H9 (cell line): Measurements from ENCODE around the gene NKG7. TPM values are rescaled to one million over a fixed set of nuclear protein-coding genes. Genes with fewer than 3 reads are reported as not detected.
"Not testable (repeated sequence)": the region's sequence is repeated elsewhere in the genome, so short reads cannot be mapped to it uniquely, and the experiment has no call there.

Experiments
- DNase-seq: peaks from one replicate; pipeline ENCODE4 v3.0.0-alpha.2; 2017
- H2AFZ ChIP-seq: one replicate; pipeline ENCODE4 v1.6.1; 2013; ENCODE audit warnings: mild to moderate bottlenecking, low read length, control low read depth, moderate library complexity
- H2AK5ac ChIP-seq: 2 replicates; pipeline ENCODE4 v1.6.1; 2013; ENCODE audit warnings: low read length, control low read depth, mixed read lengths; ENCODE audit not compliant: insufficient read length
- H2BK120ac ChIP-seq: one replicate; pipeline ENCODE4 v1.6.1; 2013; ENCODE audit warnings: low read depth, mild to moderate bottlenecking, low read length, control low read depth, inconsistent platforms; ENCODE audit not compliant: poor library complexity, severe bottlenecking
- H2BK12ac ChIP-seq: 2 replicates; pipeline ENCODE4 v1.6.1; 2013; ENCODE audit warnings: low read length, control low read depth, mixed read lengths, low read depth; ENCODE audit not compliant: insufficient read length
- H2BK15ac ChIP-seq: 2 replicates; pipeline ENCODE4 v1.6.1; 2013; ENCODE audit warnings: low read depth, low read length, control low read depth
- H2BK20ac ChIP-seq: one replicate; pipeline ENCODE4 v1.6.1; 2013; ENCODE audit warnings: low read depth, mild to moderate bottlenecking, low read length, control low read depth, inconsistent platforms; ENCODE audit not compliant: poor library complexity, severe bottlenecking
- H2BK5ac ChIP-seq: 2 replicates; pipeline ENCODE4 v1.6.1; 2013; ENCODE audit warnings: low read length, control low read depth, mixed read lengths; ENCODE audit not compliant: insufficient read length
- H3K14ac ChIP-seq: 2 replicates; pipeline ENCODE4 v1.6.1; 2013; ENCODE audit warnings: low read length, control low read depth; ENCODE audit not compliant: insufficient read depth
- H3K18ac ChIP-seq: 2 replicates; pipeline ENCODE4 v1.6.1; 2013; ENCODE audit warnings: low read depth, mild to moderate bottlenecking, mixed read lengths, low read length, control low read depth; ENCODE audit not compliant: insufficient read length
- H3K23ac ChIP-seq: 2 replicates; pipeline ENCODE4 v1.6.1; 2013; ENCODE audit warnings: low read length, control low read depth, mixed read lengths, low read depth; ENCODE audit not compliant: insufficient read length
- H3K23me2 ChIP-seq: 2 replicates; pipeline ENCODE4 v1.6.1; 2013; ENCODE audit warnings: low read depth, mild to moderate bottlenecking, mixed read lengths, low read length, control low read depth; ENCODE audit not compliant: insufficient read length, poor library complexity, severe bottlenecking
- H3K27ac ChIP-seq: 2 replicates; pipeline ENCODE4 v1.5.1; 2013; ENCODE audit warnings: low read length, control low read depth, mixed read lengths, low read depth; ENCODE audit not compliant: insufficient read length
- H3K27me3 ChIP-seq: 2 replicates; pipeline ENCODE4 v1.6.1; 2013; ENCODE audit warnings: low read length, control low read depth, inconsistent platforms; ENCODE audit not compliant: insufficient read depth
- H3K4ac ChIP-seq: 2 replicates; pipeline ENCODE4 v1.6.1; 2013; ENCODE audit warnings: low read depth, mild to moderate bottlenecking, control low read depth, inconsistent platforms, low read length, moderate library complexity
- H3K4me1 ChIP-seq: 2 replicates; pipeline ENCODE4 v1.6.1; 2013; ENCODE audit warnings: low read length, control low read depth, inconsistent platforms; ENCODE audit not compliant: insufficient read depth
- H3K4me2 ChIP-seq: 2 replicates; pipeline ENCODE4 v1.6.1; 2013; ENCODE audit warnings: low read length, control low read depth, mixed read lengths; ENCODE audit not compliant: insufficient read length, insufficient read depth
- H3K56ac ChIP-seq: 2 replicates; pipeline ENCODE4 v1.6.1; 2013; ENCODE audit warnings: low read depth, mild to moderate bottlenecking, mixed read lengths, low read length, control low read depth; ENCODE audit not compliant: insufficient read length
- H3K79me1 ChIP-seq: 2 replicates; pipeline ENCODE4 v1.6.1; 2013; ENCODE audit warnings: low read depth, mild to moderate bottlenecking, moderate library complexity, low read length, control low read depth, inconsistent platforms; ENCODE audit not compliant: insufficient read depth, poor library complexity, severe bottlenecking
- H3K79me2 ChIP-seq: 2 replicates; pipeline ENCODE4 v1.6.1; 2013; ENCODE audit warnings: low read length, control low read depth, inconsistent platforms; ENCODE audit not compliant: insufficient read depth
- H3K9ac ChIP-seq: 2 replicates; pipeline ENCODE4 v1.6.1; 2013; ENCODE audit warnings: low read length, control low read depth, mixed read lengths; ENCODE audit not compliant: insufficient read length; ENCODE audit errors: extremely low read depth
- H3K9me3 ChIP-seq: one replicate; pipeline ENCODE4 v1.6.1; 2013; ENCODE audit warnings: low read depth, low read length, inconsistent platforms; ENCODE audit not compliant: control insufficient read depth
- H3T11ph ChIP-seq: one replicate; pipeline ENCODE4 v1.6.1; 2013; ENCODE audit warnings: mild to moderate bottlenecking, low read length, control low read depth, inconsistent platforms
- H4K20me1 ChIP-seq: one replicate; pipeline ENCODE4 v1.6.1; 2013; ENCODE audit not compliant: control insufficient read depth, insufficient read length, insufficient read depth
- H4K5ac ChIP-seq: 2 replicates; pipeline ENCODE4 v1.6.1; 2013; ENCODE audit warnings: low read depth, mild to moderate bottlenecking, mixed read lengths, low read length, control low read depth; ENCODE audit not compliant: insufficient read length
- H4K8ac ChIP-seq: replicated peaks from 2 replicates; pipeline ENCODE4 v1.6.1; 2013; ENCODE audit warnings: low read length, control low read depth, mixed read lengths, low read depth; ENCODE audit not compliant: insufficient read length
- H4K91ac ChIP-seq: 2 replicates; pipeline ENCODE4 v1.6.1; 2013; ENCODE audit warnings: low read depth, mild to moderate bottlenecking, moderate library complexity, mixed read lengths, low read length, control low read depth; ENCODE audit not compliant: insufficient read length
- H3K27ac Mint-ChIP-seq, 3 experiments: 2 replicates in 2 of 3; 3 replicates in 1 of 3; pipeline ENCODE4 v1.8.0; 2020 to 2021; ENCODE audit warnings: mixed read lengths in 3 of 3, mild to moderate bottlenecking in 1 of 3, moderate library complexity in 1 of 3
- H3K27me3 Mint-ChIP-seq: 2 replicates; pipeline ENCODE4 v1.8.0; 2021; ENCODE audit warnings: low read depth, mild to moderate bottlenecking, moderate library complexity, mixed read lengths
- H3K36me3 Mint-ChIP-seq, 3 experiments: 2 replicates in 2 of 3; 3 replicates in 1 of 3; pipeline ENCODE4 v1.8.0; 2020 to 2021; ENCODE audit warnings: low read depth in 3 of 3, mixed read lengths in 3 of 3; ENCODE audit not compliant: insufficient read depth in 1 of 3
- H3K4me1 Mint-ChIP-seq, 2 experiments: 2 replicates each; pipeline ENCODE4 v1.8.0; 2020; ENCODE audit warnings: mixed read lengths in 2 of 2
- H3K4me3 Mint-ChIP-seq, 2 experiments: 2 replicates in 1 of 2; 3 replicates in 1 of 2; pipeline ENCODE4 v1.8.0; 2020 to 2021; ENCODE audit warnings: mild to moderate bottlenecking in 2 of 2, mixed read lengths in 2 of 2, moderate library complexity in 1 of 2
- H3K9me3 Mint-ChIP-seq, 2 experiments: 2 replicates in 1 of 2; 3 replicates in 1 of 2; pipeline ENCODE4 v1.8.0; 2020; ENCODE audit warnings: mild to moderate bottlenecking in 2 of 2, mixed read lengths in 2 of 2, moderate library complexity in 1 of 2
- WGBS: extraction: QIAGEN DNeasy Blood & Tissue Kit; methylation state at CpG from one replicate; pipeline ENCODE4 v1.1.7; 2013; ENCODE audit warnings: missing lambda C conversion rate, low lambda C conversion rate, mixed read lengths; ENCODE audit not compliant: insufficient read length; ENCODE audit errors: extremely low coverage; 5-methylcytosine and 5-hydroxymethylcytosine counted together
- total RNA-seq: library from RNA; stranded (reverse); gene quantifications from 2 replicates; pipeline ENCODE4 v1.2.1, GENCODE V29; 2021
- TF ChIP-seq, protein P1 (sequence below): fragments of 200-600 bp; sonication (generic); conservative IDR thresholded peaks from 3 replicates; pipeline ENCODE4 v1.8.0; 2021; ENCODE audit warnings: antibody characterized with exemption, mild to moderate bottlenecking

NKG7 gene
- total RNA-seq, 1 experiment from 2014 or later = not detected

DNA sequence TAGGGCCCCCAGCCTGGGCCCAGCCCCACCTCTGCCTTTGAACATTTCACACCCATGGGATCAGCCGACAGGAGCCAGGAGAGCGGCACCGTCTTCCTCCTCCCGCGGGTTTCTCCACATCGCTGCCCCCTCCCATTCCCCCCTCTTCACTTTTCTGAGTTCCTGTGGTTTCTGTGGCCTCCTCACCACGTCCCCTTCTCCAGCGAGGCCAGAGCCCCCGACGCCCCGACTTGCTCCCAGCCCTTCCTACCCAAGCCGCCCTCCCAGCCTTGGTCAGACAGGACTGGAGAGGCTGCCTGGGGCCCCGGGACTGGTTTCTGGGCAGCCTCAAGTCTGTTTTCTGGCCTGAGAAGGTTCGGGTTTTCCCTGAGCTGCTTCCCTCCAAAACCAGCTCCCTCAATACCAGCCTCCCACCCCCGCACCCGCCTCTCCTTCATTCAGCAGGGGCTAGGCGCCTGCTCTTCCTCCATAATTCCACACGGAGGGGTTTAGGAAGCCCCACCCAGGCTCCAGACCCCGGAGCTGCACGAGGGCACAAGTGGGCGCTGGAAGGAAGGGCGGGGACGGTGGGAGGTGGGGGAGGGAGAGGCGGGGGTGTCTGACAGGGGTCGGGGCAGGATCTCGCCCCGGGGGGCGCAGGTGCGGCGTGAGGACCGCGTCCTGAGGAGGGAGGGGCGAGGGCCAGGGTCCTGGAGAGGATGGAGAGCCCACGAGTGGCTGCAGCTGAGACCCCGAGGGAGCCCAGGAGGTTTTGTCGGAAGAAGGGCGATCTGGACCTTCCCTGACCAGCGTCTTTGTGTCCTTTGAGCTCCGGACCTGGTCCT, 49.0 kb upstream of the NKG7 start:
- no peaks in the 10 kb centered on the region for H3K36me3 Mint-ChIP-seq
- Histone ChIP-seq H2BK15ac (no peak overlapping the region), H3K79me2 (no peaks in the 10 kb centered on the region), H3K79me1 (no peaks in the 10 kb centered on the region), H4K5ac (no peak overlapping the region), H3K27ac (no peak overlapping the region), H3T11ph (no peak overlapping the region), H4K91ac (no peak overlapping the region), H3K18ac (no peak overlapping the region), H2BK120ac (no peak overlapping the region), H2AFZ (no peak overlapping the region), H3K9me3 (no peaks in the 10 kb centered on the region), H2BK5ac (no peak overlapping the region), H3K9ac (no peak overlapping the region), H3K4ac (no peak overlapping the region), H3K14ac (no peak overlapping the region), H2BK20ac (no peak overlapping the region), H3K23ac (no peak overlapping the region), H2BK12ac (no peak overlapping the region), H3K56ac (no peak overlapping the region), H3K23me2 (peaks cover 6% of the 10 kb centered on the region), H4K20me1 (no peaks in the 10 kb centered on the region), H3K4me1 (no peaks in the 10 kb centered on the region), H2AK5ac (no peak overlapping the region), H4K8ac (no peak overlapping the region), H3K4me2 (peak overlapping the region; percentile 30), H3K27me3 (no peaks in the 10 kb centered on the region; the same call in 1 of the 2 replicates)
- peaks cover 41% of the 10 kb centered on the region for H3K27me3 Mint-ChIP-seq
- DNase-seq = peak; percentile 38
- TF ChIP-seq, protein P1, sequence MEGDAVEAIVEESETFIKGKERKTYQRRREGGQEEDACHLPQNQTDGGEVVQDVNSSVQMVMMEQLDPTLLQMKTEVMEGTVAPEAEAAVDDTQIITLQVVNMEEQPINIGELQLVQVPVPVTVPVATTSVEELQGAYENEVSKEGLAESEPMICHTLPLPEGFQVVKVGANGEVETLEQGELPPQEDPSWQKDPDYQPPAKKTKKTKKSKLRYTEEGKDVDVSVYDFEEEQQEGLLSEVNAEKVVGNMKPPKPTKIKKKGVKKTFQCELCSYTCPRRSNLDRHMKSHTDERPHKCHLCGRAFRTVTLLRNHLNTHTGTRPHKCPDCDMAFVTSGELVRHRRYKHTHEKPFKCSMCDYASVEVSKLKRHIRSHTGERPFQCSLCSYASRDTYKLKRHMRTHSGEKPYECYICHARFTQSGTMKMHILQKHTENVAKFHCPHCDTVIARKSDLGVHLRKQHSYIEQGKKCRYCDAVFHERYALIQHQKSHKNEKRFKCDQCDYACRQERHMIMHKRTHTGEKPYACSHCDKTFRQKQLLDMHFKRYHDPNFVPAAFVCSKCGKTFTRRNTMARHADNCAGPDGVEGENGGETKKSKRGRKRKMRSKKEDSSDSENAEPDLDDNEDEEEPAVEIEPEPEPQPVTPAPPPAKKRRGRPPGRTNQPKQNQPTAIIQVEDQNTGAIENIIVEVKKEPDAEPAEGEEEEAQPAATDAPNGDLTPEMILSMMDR = no peak
- peak overlapping the region; percentile 49 to 72 for H3K4me3 Mint-ChIP-seq
- peaks cover 3 to 14% of the 10 kb centered on the region in 2 experiments; a peak in 2 of 4 replicates for H3K4me1 Mint-ChIP-seq
- no peak overlapping the region for H3K27ac Mint-ChIP-seq
- WGBS = no CpG with 5 or more reads among the region's 39 CpGs
- peaks cover 6 to 16% of the 10 kb centered on the region in 2 experiments; a peak in 3 of 5 replicates for H3K9me3 Mint-ChIP-seq

GRCh38 chr19:51420511-51420910, 48.1 kb upstream of the NKG7 start:
- not testable (repeated sequence) for H3K27me3 ChIP-seq, H4K20me1 ChIP-seq, H4K91ac ChIP-seq, H3K18ac ChIP-seq, H3K27ac ChIP-seq, H3K36me3 Mint-ChIP-seq, H3K27ac Mint-ChIP-seq, H2BK5ac ChIP-seq, H3K23ac ChIP-seq, H2BK120ac ChIP-seq, DNase-seq, H2AFZ ChIP-seq, H3K9me3 ChIP-seq, H2AK5ac ChIP-seq, H3K4me2 ChIP-seq, H3K14ac ChIP-seq, H3K79me2 ChIP-seq, H3K4me3 Mint-ChIP-seq, H3K4ac ChIP-seq, H3K4me1 ChIP-seq, H3K9me3 Mint-ChIP-seq, H3K56ac ChIP-seq, H4K8ac ChIP-seq, H3K23me2 ChIP-seq, H2BK15ac ChIP-seq, H2BK12ac ChIP-seq, H3T11ph ChIP-seq, H4K5ac ChIP-seq, H3K9ac ChIP-seq, H2BK20ac ChIP-seq, H3K79me1 ChIP-seq
- WGBS = no CpG with 5 or more reads among the region's 11 CpGs
- Mint-ChIP-seq H3K27me3 (peaks cover 39% of the 10 kb centered on the region), H3K4me1 (peaks cover 3 to 14% of the 10 kb centered on the region in 2 experiments; a peak in 2 of 4 replicates)
